ENCODE results near the gene ZBTB20. TPM values are rescaled to one million over a fixed set of nuclear protein-coding genes. Genes with fewer than 3 reads are reported as not detected.

Gene ZBTB20
- polyA plus RNA-seq, 1 of the 3 experiments (the other 2 are of a cell fraction), result 0.43 TPM

GRCh38 chr3:114481113-114481512, 666.0 kb downstream of the ZBTB20 start:
- 89% methylated on average over 7 of the region's 7 CpGs for WGBS (ENCODE audit: low lambda C conversion rate)
- no peaks in the 10 kb centered on the region for H4K20me1 ChIP-seq (ENCODE audit: insufficient read depth)
- no peak for TF ChIP-seq GATA2 (CRISPR knock-in tag; IDR thresholded peaks at IDR 0.05)
- H3K9me2 ChIP-seq, result no peaks in the 10 kb centered on the region
- no peaks in the 10 kb centered on the region for H3K27me3 ChIP-seq (ENCODE audit: insufficient read depth)
- no peak overlapping the region for H3K27ac ChIP-seq (ENCODE audit: low read depth in 2 of 2, low read length in 1 of 2)
- H3K4me2 ChIP-seq, result no peak overlapping the region
- H3K9me3 ChIP-seq, result no peaks in the 10 kb centered on the region
- H3F3A ChIP-seq (replicated peaks; ENCODE audit: insufficient read depth), result no peaks in the 10 kb centered on the region
- H3K4me1 ChIP-seq (ENCODE audit: control insufficient read depth in 1 of 2, insufficient read depth in 2 of 2, low read depth in 1 of 2, low read length in 1 of 2), result no peaks in the 10 kb centered on the region
- ChIA-PET POLR2A (no interaction called here), CTCF (interaction anchor here (1.4 kb wide), 1 partner anchor 63 kb away, joined by 3 read pairs; no protein-coding TSS in a partner anchor)
- peaks cover 0 to 5% of the 10 kb centered on the region in 2 experiments for H3K36me3 ChIP-seq (replicated peaks in 1 of 2; ENCODE audit: control insufficient read depth in 1 of 2, insufficient read depth in 2 of 2, low read length in 1 of 2)
- DNase-seq, result no peak
- H3K9ac ChIP-seq, result no peak overlapping the region
- H3K79me2 ChIP-seq (ENCODE audit: insufficient read depth), result no peaks in the 10 kb centered on the region
- no peak overlapping the region for H2AFZ ChIP-seq (ENCODE audit: low read depth)
- H3K4me3 ChIP-seq (ENCODE audit: low read depth in 2 of 2, low read length in 1 of 2), result no peak overlapping the region

- Histone ChIP-seq H3K27ac (ENCODE audit: low read depth in 2 of 2, low read length in 1 of 2) (no peak overlapping the region), H3K9me3 (no peaks in the 10 kb centered on the region), H3K4me2 (no peak overlapping the region), H3F3A (replicated peaks; ENCODE audit: insufficient read depth) (no peaks in the 10 kb centered on the region), H3K4me1 (ENCODE audit: control insufficient read depth in 1 of 2, insufficient read depth in 2 of 2, low read depth in 1 of 2, low read length in 1 of 2) (no peaks in the 10 kb centered on the region), H3K27me3 (ENCODE audit: insufficient read depth) (no peaks in the 10 kb centered on the region), H2AFZ (ENCODE audit: low read depth) (no peak overlapping the region), H3K4me3 (ENCODE audit: low read depth in 2 of 2, low read length in 1 of 2) (no peak overlapping the region), H3K79me2 (ENCODE audit: insufficient read depth) (no peaks in the 10 kb centered on the region), H3K9me2 (no peaks in the 10 kb centered on the region), H3K36me3 (replicated peaks in 1 of 2; ENCODE audit: control insufficient read depth in 1 of 2, insufficient read depth in 2 of 2, low read length in 1 of 2) (peaks cover 0 to 5% of the 10 kb centered on the region in 2 experiments), H4K20me1 (ENCODE audit: insufficient read depth) (no peaks in the 10 kb centered on the region), H3K9ac (no peak overlapping the region)
- DNase-seq, result no peak
- no peak for TF ChIP-seq NRF1 (IDR thresholded peaks at IDR 0.05; ENCODE audit: low read depth, low read length)
- WGBS (ENCODE audit: low lambda C conversion rate), result 75% methylated on average over 3 of the region's 3 CpGs
- ChIA-PET CTCF (interaction anchor here (1.4 kb wide), 1 partner anchor 62 kb away, joined by 3 read pairs; no protein-coding TSS in a partner anchor), POLR2A (no interaction called here)
Measured at GRCh38 chr3:114480442-114480841, 666.6 kb downstream of the ZBTB20 start.

- no peak overlapping the region for H3K27ac ChIP-seq (ENCODE audit: low read depth in 2 of 2, low read length in 1 of 2)
- H3K9ac ChIP-seq, result no peak overlapping the region
- no peaks in the 10 kb centered on the region for H4K20me1 ChIP-seq (ENCODE audit: insufficient read depth)
- no peaks in the 10 kb centered on the region for H3K4me1 ChIP-seq (ENCODE audit: control insufficient read depth in 1 of 2, insufficient read depth in 2 of 2, low read depth in 1 of 2, low read length in 1 of 2)
- no peaks in the 10 kb centered on the region for H3K9me2 ChIP-seq
- no peak overlapping the region for H2AFZ ChIP-seq (ENCODE audit: low read depth)
- H3F3A ChIP-seq (replicated peaks; ENCODE audit: insufficient read depth), result no peaks in the 10 kb centered on the region
- no peak for DNase-seq
- H3K27me3 ChIP-seq (ENCODE audit: insufficient read depth), result no peaks in the 10 kb centered on the region
- no peak for TF ChIP-seq CTCF (IDR thresholded peaks at IDR 0.05)
- TF ChIP-seq GABPA (IDR thresholded peaks at IDR 0.05; ENCODE audit: low read depth), result no peak
- TF ChIP-seq TCF12 (IDR thresholded peaks at IDR 0.05), result no peak
- TF ChIP-seq TEAD4 (IDR thresholded peaks at IDR 0.05; ENCODE audit: borderline replicate concordance, insufficient read depth), result no peak
- TF ChIP-seq RXRA (IDR thresholded peaks at IDR 0.05; ENCODE audit: borderline replicate concordance, low read depth), result no peak
- no peak for TF ChIP-seq POLR2AphosphoS5 (IDR thresholded peaks at IDR 0.05; ENCODE audit: low read depth, low read length)
- no peak for TF ChIP-seq USF1 (IDR thresholded peaks at IDR 0.05; ENCODE audit: borderline replicate concordance, low read depth)
- no peak for TF ChIP-seq RCOR1 (IDR thresholded peaks at IDR 0.05; ENCODE audit: low read length)
- TF ChIP-seq FOSL2 (IDR thresholded peaks at IDR 0.05; ENCODE audit: borderline replicate concordance, low read depth), result no peak
- no peak for TF ChIP-seq RFX5 (IDR thresholded peaks at IDR 0.05; ENCODE audit: low read length)
- TF ChIP-seq ZBTB33 (IDR thresholded peaks at IDR 0.05; ENCODE audit: borderline replicate concordance, low read depth), result no peak
- TF ChIP-seq SMC3 (IDR thresholded peaks at IDR 0.05; ENCODE audit: low read depth, low read length), result no peak
- TF ChIP-seq NFIC (IDR thresholded peaks at IDR 0.05; ENCODE audit: borderline replicate concordance), result no peak
- TF ChIP-seq ELF1 (IDR thresholded peaks at IDR 0.05), result no peak
- no peak for TF ChIP-seq GATA2 (CRISPR knock-in tag; IDR thresholded peaks at IDR 0.05)
- TF ChIP-seq USF2 (IDR thresholded peaks at IDR 0.05; ENCODE audit: borderline replicate concordance, low read depth, low read length), result no peak
- CTCF ChIA-PET, result interaction anchor here (0.6 kb wide), 1 partner anchor 26 kb away, joined by 3 read pairs; no protein-coding TSS in a partner anchor
- H3K9me3 ChIP-seq, result no peaks in the 10 kb centered on the region
- no peak overlapping the region for H3K4me3 ChIP-seq (ENCODE audit: low read depth in 2 of 2, low read length in 1 of 2)
- H3K4me2 ChIP-seq, result no peak overlapping the region
- POLR2A ChIA-PET, result no interaction called here
- H3K36me3 ChIP-seq (replicated peaks in 1 of 2; ENCODE audit: control insufficient read depth in 1 of 2, insufficient read depth in 2 of 2, low read length in 1 of 2), result no peaks in the 10 kb centered on the region
- H3K79me2 ChIP-seq (ENCODE audit: insufficient read depth), result no peaks in the 10 kb centered on the region
Measured at GRCh38 chr3:114478801-114479200, 668.3 kb downstream of the ZBTB20 start.

Data from SK-N-SH (cell line).